DND-41 (cell line): ENCODE data around the gene SMIM14.
A peak's percentile ranks its signal among the peaks of the same experiment; 100 is the strongest.

ENCODE experiments used
- ATAC-seq: fragments of 200-7000 bp; cut with Tn5 transposase; 3 replicates; pipeline ENCODE4 v1.9.1; 2021; ENCODE audit warnings: low read depth; ENCODE audit not compliant: insufficient read depth
- DNase-seq: peaks from one replicate; pipeline ENCODE4 v3.0.0-alpha.2; 2020
- H2AFZ ChIP-seq: 2 replicates; pipeline ENCODE4 v1.6.0; 2012; ENCODE audit warnings: low read depth, low read length
- H3K27ac ChIP-seq: 2 replicates; pipeline ENCODE4 v1.5.1; 2012; ENCODE audit warnings: low read length, inconsistent platforms
- H3K27me3 ChIP-seq: fragments of 200-600 bp; sonication (generic); 2 replicates; pipeline ENCODE4 v1.6.0; 2012; ENCODE audit warnings: low read length, mild to moderate bottlenecking, inconsistent platforms; ENCODE audit not compliant: insufficient read depth, poor library complexity
- H3K36me3 ChIP-seq: 2 replicates; pipeline ENCODE4 v1.5.1; 2012; ENCODE audit warnings: low read length, inconsistent platforms; ENCODE audit not compliant: insufficient read depth
- H3K4me1 ChIP-seq: 2 replicates; pipeline ENCODE4 v1.5.1; 2012; ENCODE audit warnings: mild to moderate bottlenecking, low read length; ENCODE audit not compliant: insufficient read depth
- H3K4me2 ChIP-seq: 2 replicates; pipeline ENCODE4 v1.6.0; 2012; ENCODE audit warnings: mild to moderate bottlenecking, moderate library complexity, low read length, inconsistent platforms; ENCODE audit not compliant: insufficient read depth
- H3K4me3 ChIP-seq, 2 experiments: fragments of 200-600 bp in 1 of 2; shearing (Covaris generic) in 1 of 2; 2 replicates each; pipeline ENCODE4 v1.5.1; 2012 to 2016; ENCODE audit warnings: inconsistent platforms in 2 of 2, low read length in 2 of 2, mild to moderate bottlenecking in 2 of 2, low read depth in 1 of 2, moderate library complexity in 1 of 2
- H3K79me2 ChIP-seq: 2 replicates; pipeline ENCODE4 v1.6.0; 2012; ENCODE audit warnings: low read length, inconsistent platforms; ENCODE audit not compliant: insufficient read depth
- H3K9ac ChIP-seq: 2 replicates; pipeline ENCODE4 v1.6.0; 2012; ENCODE audit warnings: low read depth, mild to moderate bottlenecking, inconsistent platforms, low read length, moderate library complexity
- H3K9me3 ChIP-seq: 2 replicates; pipeline ENCODE4 v1.5.1; 2012; ENCODE audit warnings: low read length, moderate library complexity, mild to moderate bottlenecking, inconsistent platforms; ENCODE audit not compliant: insufficient read depth, severe bottlenecking
- H4K20me1 ChIP-seq: 2 replicates; pipeline ENCODE4 v1.6.0; 2012; ENCODE audit warnings: low read length; ENCODE audit not compliant: insufficient read depth
- CTCF ChIP-seq: IDR thresholded peaks from 2 replicates; pipeline ENCODE4 v1.5.1; 2012; ENCODE audit warnings: borderline replicate concordance, low read length, moderate library complexity, mild to moderate bottlenecking; ENCODE audit not compliant: poor library complexity, severe bottlenecking; ENCODE audit errors: extremely low read depth
- EZH2 ChIP-seq: IDR thresholded peaks from 3 replicates; pipeline ENCODE4 v1.6.1; 2012; ENCODE audit warnings: borderline replicate concordance, low read depth, mild to moderate bottlenecking, moderate library complexity, low read length, inconsistent platforms; ENCODE audit not compliant: severe bottlenecking

Gene SMIM14

GRCh38 chr4:39641451-39641850 is 2.8 kb upstream of the SMIM14 start:
- no peaks in the 10 kb centered on the region for H3K9me3 ChIP-seq
- no peak for ATAC-seq
- peaks cover 24% of the 10 kb centered on the region for H3K27me3 ChIP-seq
- H3K4me2 ChIP-seq = no peak overlapping the region
- no peak overlapping the region for H3K27ac ChIP-seq
- no peak for DNase-seq
- no peak overlapping the region for H3K4me3 ChIP-seq
- no peaks in the 10 kb centered on the region for H3K36me3 ChIP-seq
- H3K79me2 ChIP-seq = no peaks in the 10 kb centered on the region
- no peak overlapping the region for H2AFZ ChIP-seq
- peaks cover 37% of the 10 kb centered on the region for H3K4me1 ChIP-seq
- H3K9ac ChIP-seq = no peak overlapping the region
- TF ChIP-seq CTCF (no peak), EZH2 (no peak)
- 0 out of 2 replicates have a peak, but pooled peaks cover 2% of the 10 kb centered on the region for H4K20me1 ChIP-seq

- H3K4me3 ChIP-seq = peak overlapping the region; percentile 29 to 68
- H4K20me1 ChIP-seq = peaks cover 5% of the 10 kb centered on the region; the same call in 1 of the 2 replicates
- H3K9ac ChIP-seq = peak overlapping the region; percentile 59
- H3K36me3 ChIP-seq = no peaks in the 10 kb centered on the region
- H3K27ac ChIP-seq = no peak overlapping the region; the same call in 1 of the 2 replicates
- DNase-seq (peak; percentile 20), ATAC-seq (peak; percentile 20)
- TF ChIP-seq EZH2 (peak; percentile 99), CTCF (peak; percentile 2)
- H3K9me3 ChIP-seq = no peaks in the 10 kb centered on the region
- peaks cover 31% of the 10 kb centered on the region for H3K27me3 ChIP-seq
- no peaks in the 10 kb centered on the region for H3K79me2 ChIP-seq
- peak overlapping the region; percentile 77 for H2AFZ ChIP-seq
- peak overlapping the region; percentile 88 for H3K4me2 ChIP-seq
- peaks cover 41% of the 10 kb centered on the region for H3K4me1 ChIP-seq
Measured at GRCh38 chr4:39637586-39638353, 895 bp downstream of the SMIM14 start.

- ATAC-seq (no peak), DNase-seq (no peak)
- Histone ChIP-seq H4K20me1 (peaks cover 5% of the 10 kb centered on the region; the same call in 1 of the 2 replicates), H3K4me3 (peak overlapping the region; percentile 29 to 68; a peak in 3 of 4 replicates), H3K4me2 (peak overlapping the region; percentile 88), H3K9ac (peak overlapping the region; percentile 59; the same call in 1 of the 2 replicates), H3K36me3 (no peaks in the 10 kb centered on the region), H3K4me1 (peaks cover 41% of the 10 kb centered on the region), H3K27me3 (peaks cover 31% of the 10 kb centered on the region), H3K79me2 (no peaks in the 10 kb centered on the region), H3K9me3 (no peaks in the 10 kb centered on the region), H2AFZ (peak overlapping the region; percentile 77; the same call in 1 of the 2 replicates), H3K27ac (no peak overlapping the region)
- TF ChIP-seq EZH2 (no peak), CTCF (no peak)
Measured at GRCh38 chr4:39637221-39637585, 1.5 kb downstream of the SMIM14 start.
